Measurements from ENCODE around the gene TMBIM1.

DNA sequence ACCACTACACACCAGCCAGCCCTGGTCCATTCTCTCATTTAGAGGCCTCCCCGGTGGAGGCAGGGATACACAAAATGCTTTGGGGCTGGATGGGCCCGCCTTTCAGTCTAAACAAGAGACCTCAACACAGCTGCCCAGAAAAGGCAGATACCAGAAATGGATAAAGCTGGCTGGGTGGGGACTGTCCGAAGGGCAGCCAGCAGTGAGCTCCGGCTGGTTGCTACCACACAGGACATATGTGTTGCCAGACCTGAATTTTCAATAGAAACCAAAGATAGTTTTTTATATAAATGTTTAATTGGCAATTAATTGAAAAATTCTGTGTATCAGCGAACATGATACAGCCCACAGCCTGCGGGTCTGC is 30.1 kb downstream of the TMBIM1 start:
- no peak for TF ChIP-seq POLR2A (IDR thresholded peaks at IDR 0.05)
- TF ChIP-seq, protein P1, sequence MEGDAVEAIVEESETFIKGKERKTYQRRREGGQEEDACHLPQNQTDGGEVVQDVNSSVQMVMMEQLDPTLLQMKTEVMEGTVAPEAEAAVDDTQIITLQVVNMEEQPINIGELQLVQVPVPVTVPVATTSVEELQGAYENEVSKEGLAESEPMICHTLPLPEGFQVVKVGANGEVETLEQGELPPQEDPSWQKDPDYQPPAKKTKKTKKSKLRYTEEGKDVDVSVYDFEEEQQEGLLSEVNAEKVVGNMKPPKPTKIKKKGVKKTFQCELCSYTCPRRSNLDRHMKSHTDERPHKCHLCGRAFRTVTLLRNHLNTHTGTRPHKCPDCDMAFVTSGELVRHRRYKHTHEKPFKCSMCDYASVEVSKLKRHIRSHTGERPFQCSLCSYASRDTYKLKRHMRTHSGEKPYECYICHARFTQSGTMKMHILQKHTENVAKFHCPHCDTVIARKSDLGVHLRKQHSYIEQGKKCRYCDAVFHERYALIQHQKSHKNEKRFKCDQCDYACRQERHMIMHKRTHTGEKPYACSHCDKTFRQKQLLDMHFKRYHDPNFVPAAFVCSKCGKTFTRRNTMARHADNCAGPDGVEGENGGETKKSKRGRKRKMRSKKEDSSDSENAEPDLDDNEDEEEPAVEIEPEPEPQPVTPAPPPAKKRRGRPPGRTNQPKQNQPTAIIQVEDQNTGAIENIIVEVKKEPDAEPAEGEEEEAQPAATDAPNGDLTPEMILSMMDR (IDR thresholded peaks at IDR 0.05): no peak
